ENCODE data around the gene SH2D3A.
"Not testable (repeated sequence)": the region's sequence is repeated elsewhere in the genome, so short reads cannot be mapped to it uniquely, and the experiment has no call there.

SH2D3A gene

GRCh38 chr19:6790194-6791128 lies 23.2 kb upstream of the SH2D3A start:
- intact Hi-C loops (cut with DNase I): no loop called here
- peak in 1 of 10 donors; percentile 35 for DNase-seq

GRCh38 chr19:6788896-6789295 lies 21.7 kb upstream of the SH2D3A start:
- peak in 1 of 10 donors; percentile 2 for DNase-seq
- intact Hi-C loops (cut with DNase I): no loop called here

- DNase-seq: peak in 1 of 10 donors; percentile 31
- intact Hi-C loops (cut with DNase I): no loop called here
These were observed 20.2 kb upstream of the SH2D3A start for GRCh38 chr19:6787393-6787792.

GRCh38 chr19:6779206-6779605 lies 12.0 kb upstream of the SH2D3A start:
- intact Hi-C loops (cut with DNase I): no loop called here
- no peak for DNase-seq

GRCh38 chr19:6778386-6778785 lies 11.2 kb upstream of the SH2D3A start:
- peak in 1 of 10 donors; percentile 31 for DNase-seq
- intact Hi-C loops (cut with DNase I): no loop called here

- peak in 1 of 10 donors; percentile 5 for DNase-seq
- intact Hi-C loops (cut with DNase I): no loop called here
These were observed 10.2 kb upstream of the SH2D3A start for GRCh38 chr19:6777434-6777833.

GRCh38 chr19:6776999-6777398 lies 9.8 kb upstream of the SH2D3A start:
- intact Hi-C loops (cut with DNase I): no loop called here

GRCh38 chr19:6776045-6776444 lies 8.8 kb upstream of the SH2D3A start:
- intact Hi-C loops (cut with DNase I); DNase-seq: not testable (repeated sequence)

More at GRCh38 chr19:6776999-6777398, 9.8 kb upstream of the SH2D3A start:
- peak in 1 of 10 donors; percentile 3 for DNase-seq

- DNase-seq: peak in 1 of 10 donors; percentile 29
- intact Hi-C loops (cut with DNase I): no loop called here
These were observed 7.8 kb upstream of the SH2D3A start for GRCh38 chr19:6774821-6775707.

GRCh38 chr19:6773323-6773931 lies 6.2 kb upstream of the SH2D3A start:
- peak in 2 of 10 donors; percentile 13 to 45 for DNase-seq
- intact Hi-C loops (cut with DNase I): no loop called here

GRCh38 chr19:6772866-6773322 lies 5.7 kb upstream of the SH2D3A start:
- intact Hi-C loops (cut with DNase I): no loop called here
- DNase-seq: peak in 2 of 10 donors; percentile 65 to 80

- intact Hi-C loops (cut with DNase I): no loop called here
- DNase-seq: peak in 5 of 10 donors; percentile 15 to 79 (median 21)
These were observed 5.0 kb upstream of the SH2D3A start, which contains the start of gene VAV1 for GRCh38 chr19:6772028-6772865. Gene VAV1 (plus strand): TSS chr19:6772708. CDS start chr19:6772808, 100 bp downstream.

- intact Hi-C loops (cut with DNase I): not testable (repeated sequence)
- DNase-seq: peak in 1 of 10 donors; percentile 18
These were observed 4.4 kb upstream of the SH2D3A start for GRCh38 chr19:6771648-6772027.

GRCh38 chr19:6769006-6769619 lies 1.9 kb upstream of the SH2D3A start:
- intact Hi-C loops (cut with DNase I): no loop called here
- DNase-seq: peak in 2 of 10 donors; percentile 4 to 9

- intact Hi-C loops (cut with DNase I): no loop called here
- peak in 2 of 10 donors; percentile 19 to 31 for DNase-seq
These were observed 1.1 kb upstream of the SH2D3A start for GRCh38 chr19:6768236-6768785.

GRCh38 chr19:6767081-6767356 lies 216 bp downstream of the SH2D3A start:
- intact Hi-C loops (cut with DNase I): no loop called here
- peak in 1 of 10 donors; percentile 49 for DNase-seq

GRCh38 chr19:6766357-6767080 lies 716 bp downstream of the SH2D3A start:
- peak in 2 of 10 donors; percentile 9 to 25 for DNase-seq
- intact Hi-C loops (cut with DNase I): no loop called here

- peak in 2 of 10 donors; percentile 59 to 70 for DNase-seq
- intact Hi-C loops (cut with DNase I): no loop called here
These were observed 1.4 kb downstream of the SH2D3A start for GRCh38 chr19:6765738-6766356.
